ENCODE measurements around the gene KDELR1.

DNA sequence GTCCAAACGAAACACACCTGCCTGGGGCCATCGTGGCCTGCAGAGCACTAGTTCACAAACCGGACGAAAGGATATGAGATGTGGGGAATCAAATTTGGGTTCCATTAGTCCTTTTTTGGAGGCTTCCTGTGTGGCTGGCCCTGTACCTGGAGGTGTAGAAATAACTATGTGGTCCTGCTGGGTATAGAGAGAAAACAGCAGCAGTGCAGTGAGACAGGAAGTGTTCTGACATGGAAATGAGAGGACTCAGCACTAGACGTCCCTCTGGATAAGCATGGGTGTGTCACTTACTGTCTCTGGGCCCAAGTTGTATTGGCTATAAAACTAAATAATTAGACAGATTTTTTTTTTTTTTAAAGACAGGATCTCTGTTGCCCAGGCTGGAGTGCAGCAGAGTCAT is 12.3 kb downstream of the KDELR1 start:
- TF ChIP-seq, protein P1, sequence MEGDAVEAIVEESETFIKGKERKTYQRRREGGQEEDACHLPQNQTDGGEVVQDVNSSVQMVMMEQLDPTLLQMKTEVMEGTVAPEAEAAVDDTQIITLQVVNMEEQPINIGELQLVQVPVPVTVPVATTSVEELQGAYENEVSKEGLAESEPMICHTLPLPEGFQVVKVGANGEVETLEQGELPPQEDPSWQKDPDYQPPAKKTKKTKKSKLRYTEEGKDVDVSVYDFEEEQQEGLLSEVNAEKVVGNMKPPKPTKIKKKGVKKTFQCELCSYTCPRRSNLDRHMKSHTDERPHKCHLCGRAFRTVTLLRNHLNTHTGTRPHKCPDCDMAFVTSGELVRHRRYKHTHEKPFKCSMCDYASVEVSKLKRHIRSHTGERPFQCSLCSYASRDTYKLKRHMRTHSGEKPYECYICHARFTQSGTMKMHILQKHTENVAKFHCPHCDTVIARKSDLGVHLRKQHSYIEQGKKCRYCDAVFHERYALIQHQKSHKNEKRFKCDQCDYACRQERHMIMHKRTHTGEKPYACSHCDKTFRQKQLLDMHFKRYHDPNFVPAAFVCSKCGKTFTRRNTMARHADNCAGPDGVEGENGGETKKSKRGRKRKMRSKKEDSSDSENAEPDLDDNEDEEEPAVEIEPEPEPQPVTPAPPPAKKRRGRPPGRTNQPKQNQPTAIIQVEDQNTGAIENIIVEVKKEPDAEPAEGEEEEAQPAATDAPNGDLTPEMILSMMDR (IDR thresholded peaks at IDR 0.05), result no peak
- no peak for TF ChIP-seq POLR2A (IDR thresholded peaks at IDR 0.05)
- TF ChIP-seq POLR2AphosphoS5 (IDR thresholded peaks at IDR 0.05), result no peak
- no peak for TF ChIP-seq EP300 (IDR thresholded peaks at IDR 0.05)
